GM12891 (cell line): ENCODE measurements around the gene MPI.

Experiments used
- POLR2AphosphoS5 ChIP-seq: IDR thresholded peaks from 2 replicates; pipeline ENCODE4 v1.6.1; 2011; ENCODE audit warnings: low read depth, low read length, control low read depth
- SPI1 ChIP-seq: IDR thresholded peaks from 2 replicates; pipeline ENCODE4 v1.6.1; 2011; ENCODE audit warnings: low read depth, low read length, control low read depth

DNA sequence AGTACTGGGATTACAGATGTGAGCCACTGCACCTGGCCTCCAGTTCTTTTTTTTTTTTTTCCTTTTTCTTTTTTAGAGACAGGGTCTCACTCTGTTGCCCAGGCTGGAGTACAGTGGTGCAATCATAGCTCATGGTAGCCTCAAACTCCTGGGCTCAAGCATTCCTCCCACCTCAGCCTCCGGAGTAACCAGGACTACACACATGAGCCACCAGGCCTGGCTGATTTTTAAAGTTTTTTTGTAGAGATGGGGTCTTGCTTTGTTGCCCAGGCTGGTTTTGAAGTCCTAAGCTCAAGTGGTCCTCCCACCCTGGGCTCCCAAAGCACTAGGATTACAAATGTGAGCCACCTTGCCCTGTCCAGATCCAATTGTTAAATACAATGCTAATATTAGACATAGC, 33.3 kb upstream of the MPI start:
- TF ChIP-seq SPI1 (no peak), POLR2AphosphoS5 (no peak)
